Right lobe of liver (tissue), 4 donors: Measurements from ENCODE around the gene DPY19L1.
"Not testable (repeated sequence)": the region's sequence is repeated elsewhere in the genome, so short reads cannot be mapped to it uniquely, and the experiment has no call there.

Experiments used
- CTCF ChIP-seq, 4 donors: fragments of 200-600 bp in 3 of 4; fragments of 450-650 bp in 1 of 4; IDR thresholded peaks; one replicate each; pipeline versions ENCODE4 v1.5.1 to v1.8.0; 2016 to 2022; ENCODE audit warnings: antibody characterized with exemption in 4 of 4, mild to moderate bottlenecking in 2 of 4
- POLR2A ChIP-seq: fragments of 450-650 bp; IDR thresholded peaks from one replicate; pipeline ENCODE4 v1.6.1; 2017; ENCODE audit warnings: antibody characterized with exemption, mild to moderate bottlenecking
- donor health status: DM: no; HTN: no; CAD: no.
- donor health status: DM: no; HTN: no; CAD: no.
- donor health status: DM: no; HTN: yes; CAD: no.

GRCh38 chr7:34967818-34968217, 69.5 kb downstream of the DPY19L1 start:
- TF ChIP-seq CTCF (IDR thresholded peaks at IDR 0.05); POLR2A: not testable (repeated sequence)
